ENCODE data around the gene PDGFRB. TPM values are rescaled to one million over a fixed set of nuclear protein-coding genes. Genes with fewer than 3 reads are reported as not detected.
A peak's percentile ranks its signal among the peaks of the same experiment; 100 is the strongest.

Gene PDGFRB
- total and polyA plus RNA-seq, 9 of the 15 experiments (the other 6 are each of a cell fraction or from before 2014, with no cell fraction given) = 0.01 to 1.5 (median 0.09) TPM; not detected in 3

DNA sequence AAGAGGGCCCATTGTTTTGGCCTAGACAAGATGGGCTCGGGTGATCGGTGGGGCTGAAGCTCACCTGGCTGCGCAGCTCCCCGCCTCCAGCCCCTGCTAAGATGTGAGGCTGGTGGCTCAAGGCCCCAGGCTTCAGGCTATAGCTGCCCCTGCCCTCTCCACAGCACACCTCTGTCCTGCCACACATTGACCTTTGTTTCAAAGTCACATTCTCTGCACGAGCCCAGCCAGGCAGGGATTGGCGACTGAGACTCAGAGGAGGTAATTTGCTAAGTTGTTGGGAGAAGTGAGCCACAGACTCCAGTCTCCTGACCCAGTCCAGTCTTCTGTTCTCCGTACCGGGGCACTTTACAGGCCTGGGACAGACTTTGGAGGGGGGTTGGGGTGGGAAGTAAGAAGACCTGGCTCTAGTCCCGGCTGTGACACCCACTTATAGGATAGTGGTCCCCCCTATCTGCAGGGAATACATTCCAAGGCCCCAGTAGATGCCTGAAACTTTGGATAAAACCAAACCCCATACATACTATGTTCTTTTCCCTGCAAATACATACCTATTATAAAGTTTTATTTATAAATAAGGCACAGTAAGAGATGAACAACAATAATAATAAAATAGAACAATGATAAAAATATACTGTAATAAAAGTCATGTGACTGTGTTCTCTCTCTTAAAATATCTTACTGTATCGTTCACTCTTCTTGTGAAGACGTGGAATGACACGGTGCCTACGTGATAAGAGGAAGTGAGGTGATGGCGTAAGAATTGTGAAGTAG lies 13.3 kb downstream of the PDGFRB start:
- no peak for ATAC-seq
- POLR2A ChIA-PET = interaction anchor here (0.6 kb wide), 1 partner anchor 31 kb away, joined by 3 read pairs; no protein-coding TSS in a partner anchor
- no peak overlapping the region for H3K4me3 ChIP-seq
- intact Hi-C loops (cut with micrococcal nuclease) (no loop called here), in situ Hi-C loops (cut with MboI) (no loop called here)
- peak overlapping the region; percentile 71 for H3K4me2 ChIP-seq (ENCODE audit: insufficient read depth, low read length)
- H4K20me1 ChIP-seq (replicated peaks; ENCODE audit: control insufficient read depth, insufficient read depth, low read length) = no peaks in the 10 kb centered on the region
- H3K9me3 ChIP-seq (replicated peaks; ENCODE audit: control insufficient read depth, insufficient read depth, low read depth, low read length) = no peaks in the 10 kb centered on the region
- no peaks in the 10 kb centered on the region for H3K36me3 ChIP-seq (ENCODE audit: control insufficient read depth, insufficient read depth, low read length)
- H3K27me3 ChIP-seq (ENCODE audit: control insufficient read depth in 2 of 2, insufficient read depth in 2 of 2, low read length in 2 of 2) = peaks cover 0 to 1% of the 10 kb centered on the region in 2 experiments; a peak in 1 of 5 replicates
- no peak for DNase-seq (ENCODE audit: extremely low read depth in 1 of 4, low spot score in 3 of 4)
- peak overlapping the region; percentile 30 to 72; a peak in 1 of 4 replicates for H3K9ac ChIP-seq (ENCODE audit: insufficient read depth in 1 of 2, low read depth in 2 of 2, low read length in 2 of 2)
- 42% methylated on average over 14 of the region's 14 CpGs for WGBS (ENCODE audit: insufficient coverage, low coverage, missing lambda C conversion rate)
- CTCF ChIA-PET (ENCODE audit: low intra/inter-chr PET ratio) = no interaction called here
- peak overlapping the region; percentile 51; the same call in 2 of the 3 replicates for H3K27ac ChIP-seq (ENCODE audit: extremely low read depth, low read depth, low read length)
- peak overlapping the region; percentile 78 for H2AFZ ChIP-seq (ENCODE audit: low read depth, low read length)
- no peaks in the 10 kb centered on the region for H3K79me2 ChIP-seq (ENCODE audit: control insufficient read depth, insufficient read depth, low read length)
- H3K9me1 ChIP-seq (ENCODE audit: control insufficient read depth, insufficient read depth, low read length) = no peaks in the 10 kb centered on the region
- H3K4me1 ChIP-seq (replicated peaks in 1 of 2; ENCODE audit: control insufficient read depth in 2 of 2, insufficient read depth in 2 of 2, low read length in 2 of 2) = peaks cover 34 to 40% of the 10 kb centered on the region in 2 experiments
- BruUV-seq (replicated peaks) = no TSS peak
- FAIRE-seq = no peak
- no peak for TF ChIP-seq NR4A1 (CRISPR knock-in tag; IDR thresholded peaks at IDR 0.05)
- no peak for TF ChIP-seq NR4A1 (tag; IDR thresholded peaks at IDR 0.05)
- TF ChIP-seq NCOA1 (IDR thresholded peaks at IDR 0.05; ENCODE audit: low read depth) = peak; percentile 62; the same call in 1 of the 2 replicates
- TF ChIP-seq KHSRP (IDR thresholded peaks at IDR 0.05) = 0 out of 2 replicates have a peak, but pooled peaks have one; percentile 46
- TF ChIP-seq TAL1 (IDR thresholded peaks at IDR 0.05) = no peak
- TF ChIP-seq MGA (IDR thresholded peaks at IDR 0.05) = 0 out of 2 replicates have a peak, but pooled peaks have one; percentile 14
- TF ChIP-seq FOXA3 (CRISPR knock-in tag; conservative IDR thresholded peaks at IDR 0.05 in 1 of 2, IDR thresholded peaks at IDR 0.05 in 1 of 2) = 0 out of 4 replicates have a peak, but pooled peaks of 1 of the 2 experiments have one; percentile 33
- TF ChIP-seq NFRKB (IDR thresholded peaks at IDR 0.05; ENCODE audit: low read depth) = 0 out of 2 replicates have a peak, but pooled peaks have one; percentile 23
- TF ChIP-seq ZNF644 (tag; IDR thresholded peaks at IDR 0.05; ENCODE audit: low read depth) = no peak
